Measurements from ENCODE around the gene MCCC1. TPM values are rescaled to one million over a fixed set of nuclear protein-coding genes. Genes with fewer than 3 reads are reported as not detected.
"Not testable (repeated sequence)": the region's sequence is repeated elsewhere in the genome, so short reads cannot be mapped to it uniquely, and the experiment has no call there.

The MCCC1 gene
- total RNA-seq, 1 experiment from 2014 or later = 74.7 TPM

GRCh38 chr3:182999767-183000166 is 99.5 kb downstream of the MCCC1 start:
- no peaks in the 10 kb centered on the region for H3K4me1 Mint-ChIP-seq (ENCODE audit: low read depth, unreplicated experiment)
- H3K9me3 Mint-ChIP-seq (ENCODE audit: low read depth, unreplicated experiment) = peaks cover 6% of the 10 kb centered on the region
- no peaks in the 10 kb centered on the region for H3K27me3 Mint-ChIP-seq (ENCODE audit: unreplicated experiment)
- BruUV-seq (replicated peaks) = no TSS peak
- CTCF ChIA-PET = no interaction called here
- no peaks in the 10 kb centered on the region for H3K36me3 Mint-ChIP-seq (ENCODE audit: insufficient read depth, unreplicated experiment)
- intact Hi-C loops (cut with micrococcal nuclease; ENCODE audit: unreplicated experiment) = no loop called here
- H3K4me3 Mint-ChIP-seq (ENCODE audit: low read depth, unreplicated experiment) = no peak overlapping the region
- no peak for TF ChIP-seq CTCF (IDR thresholded peaks at IDR 0.05; ENCODE audit: unreplicated experiment)
- no peak for DNase-seq
- H3K27ac Mint-ChIP-seq (ENCODE audit: unreplicated experiment) = no peak overlapping the region

GRCh38 chr3:182993486-182994201 is 105.7 kb downstream of the MCCC1 start:
- CTCF ChIA-PET; H3K4me1 Mint-ChIP-seq (ENCODE audit: low read depth, unreplicated experiment); DNase-seq; H3K36me3 Mint-ChIP-seq (ENCODE audit: insufficient read depth, unreplicated experiment); H3K4me3 Mint-ChIP-seq (ENCODE audit: low read depth, unreplicated experiment); H3K27ac Mint-ChIP-seq (ENCODE audit: unreplicated experiment); intact Hi-C loops (cut with micrococcal nuclease; ENCODE audit: unreplicated experiment); H3K27me3 Mint-ChIP-seq (ENCODE audit: unreplicated experiment); BruUV-seq (replicated peaks): not testable (repeated sequence)
- peaks cover 14% of the 10 kb centered on the region for H3K9me3 Mint-ChIP-seq (ENCODE audit: low read depth, unreplicated experiment)

- CTCF ChIA-PET = interaction anchor here (1.2 kb wide), 1 partner anchor 11 kb away, joined by 5 read pairs; no protein-coding TSS in a partner anchor
- DNase-seq = peak; percentile 40
- Mint-ChIP-seq H3K27me3 (ENCODE audit: unreplicated experiment) (no peaks in the 10 kb centered on the region), H3K27ac (ENCODE audit: unreplicated experiment) (no peak overlapping the region), H3K9me3 (ENCODE audit: low read depth, unreplicated experiment) (peaks cover 8% of the 10 kb centered on the region), H3K36me3 (ENCODE audit: insufficient read depth, unreplicated experiment) (no peaks in the 10 kb centered on the region), H3K4me1 (ENCODE audit: low read depth, unreplicated experiment) (peaks cover 10% of the 10 kb centered on the region), H3K4me3 (ENCODE audit: low read depth, unreplicated experiment) (no peak overlapping the region)
- no peak for TF ChIP-seq CTCF (IDR thresholded peaks at IDR 0.05; ENCODE audit: unreplicated experiment)
- BruUV-seq (replicated peaks) = no TSS peak
- intact Hi-C loops (cut with micrococcal nuclease; ENCODE audit: unreplicated experiment) = no loop called here
Observed at GRCh38 chr3:182989566-182989965, 109.7 kb downstream of the MCCC1 start.

GRCh38 chr3:182986021-182986420 is 113.3 kb downstream of the MCCC1 start:
- intact Hi-C loops (cut with micrococcal nuclease; ENCODE audit: unreplicated experiment) = no loop called here
- Mint-ChIP-seq H3K4me3 (ENCODE audit: low read depth, unreplicated experiment) (no peak overlapping the region), H3K9me3 (ENCODE audit: low read depth, unreplicated experiment) (no peaks in the 10 kb centered on the region), H3K27ac (ENCODE audit: unreplicated experiment) (no peak overlapping the region), H3K36me3 (ENCODE audit: insufficient read depth, unreplicated experiment) (peaks cover 2% of the 10 kb centered on the region), H3K27me3 (ENCODE audit: unreplicated experiment) (no peaks in the 10 kb centered on the region), H3K4me1 (ENCODE audit: low read depth, unreplicated experiment) (peaks cover 10% of the 10 kb centered on the region)
- no peak for DNase-seq
- no peak for TF ChIP-seq CTCF (IDR thresholded peaks at IDR 0.05; ENCODE audit: unreplicated experiment)
- CTCF ChIA-PET = no interaction called here
- BruUV-seq (replicated peaks) = no TSS peak

- DNase-seq = no peak
- CTCF ChIA-PET = no interaction called here
- Mint-ChIP-seq H3K4me3 (ENCODE audit: low read depth, unreplicated experiment) (no peak overlapping the region), H3K36me3 (ENCODE audit: insufficient read depth, unreplicated experiment) (peaks cover 23% of the 10 kb centered on the region), H3K27ac (ENCODE audit: unreplicated experiment) (no peak overlapping the region), H3K27me3 (ENCODE audit: unreplicated experiment) (no peaks in the 10 kb centered on the region), H3K4me1 (ENCODE audit: low read depth, unreplicated experiment) (peaks cover 5% of the 10 kb centered on the region), H3K9me3 (ENCODE audit: low read depth, unreplicated experiment) (no peaks in the 10 kb centered on the region)
- no TSS peak for BruUV-seq (replicated peaks)
- TF ChIP-seq CTCF (IDR thresholded peaks at IDR 0.05; ENCODE audit: unreplicated experiment) = no peak
- intact Hi-C loops (cut with micrococcal nuclease; ENCODE audit: unreplicated experiment) = no loop called here
Observed at GRCh38 chr3:182983876-182984275, 115.4 kb downstream of the MCCC1 start.

All from Calu3 (cell line).